Ovary (tissue), 9 donors: ENCODE measurements around the gene TBX1. TPM values are rescaled to one million over a fixed set of nuclear protein-coding genes. Genes with fewer than 3 reads are reported as not detected.

Experiments used
- DNase-seq, 5 donors: peaks; one replicate each; pipeline ENCODE4 v3.0.0-alpha.2; 2019 to 2020
- H3K27ac ChIP-seq, 2 donors: fragments of 200-600 bp; one replicate each; pipeline versions ENCODE4 v1.5.1 to v1.8.0; 2019 to 2022
- H3K27me3 ChIP-seq: fragments of 200-600 bp; one replicate; pipeline ENCODE4 v1.8.0; 2022
- H3K36me3 ChIP-seq: fragments of 200-600 bp; sonication (generic); one replicate; pipeline ENCODE4 v1.5.1; 2019
- H3K4me1 ChIP-seq: one replicate; pipeline ENCODE4 v1.8.1; 2013; ENCODE audit warnings: mild to moderate bottlenecking, moderate library complexity; ENCODE audit not compliant: insufficient read depth
- H3K4me3 ChIP-seq: fragments of 200-600 bp; sonication (generic); one replicate; pipeline ENCODE4 v1.5.1; 2017
- H3K9me3 ChIP-seq, 2 donors: fragments of 200-600 bp in 1 of 2; sonication (generic) in 1 of 2; one replicate each; pipeline versions ENCODE4 v1.5.1 to v1.8.1; 2013 to 2019; ENCODE audit warnings: mild to moderate bottlenecking in 1 of 2, moderate library complexity in 1 of 2
- EP300 ChIP-seq: sonication (generic); formaldehyde crosslinking; IDR thresholded peaks from one replicate; pipeline ENCODE4 v1.6.1; 2017; ENCODE audit warnings: antibody characterized with exemption
- POLR2A ChIP-seq: fragments of 450-650 bp; IDR thresholded peaks from one replicate; pipeline ENCODE4 v1.6.1; 2017; ENCODE audit warnings: antibody characterized with exemption, mild to moderate bottlenecking, moderate library complexity
- WGBS, 3 donors: extraction: QIAGEN DNeasy Blood & Tissue Kit in 1 of 3; methylation state at CpG; one replicate each; pipeline versions ENCODE4 v1.1.5 to v1.1.7; 2013 to 2017; 5-methylcytosine and 5-hydroxymethylcytosine counted together
- intact Hi-C, 4 donors: fragments of 100-400 bp; cut with DNase I; formaldehyde crosslinking; loops; one replicate each; pipeline versions ENCODE4 v1.11.0 to v1.15.1; 2022 to 2023
- polyA plus RNA-seq, 2 donors: library from polyadenylated mRNA; stranded (reverse); fragments of 200-250 nt in 1 of 2; fragments of 350-450 nt in 1 of 2; fragmentation: Illumina TruSeq in 1 of 2; extraction: RNeasy Lipid Tissue Mini Kit (QIAGEN cat#74804) in 1 of 2; gene quantifications; one replicate each; pipeline ENCODE4 v1.2.3, GENCODE V29; 2013 to 2014
- total RNA-seq, 7 donors: library from RNA; depleted of rRNA in 2 of 7; stranded (reverse); fragments of >200 nt in 2 of 7; fragmentation: NEBNext Ultra II Directional in 3 of 7; extraction: Animal tissue kit (Norgen Biotek cat#: 25700) in 3 of 7; gene quantifications; one replicate each; pipeline versions ENCODE4 v1.1.0 to v1.2.4, GENCODE V29; 2016 to 2023
- TF ChIP-seq, protein P1 (sequence below), 3 donors: fragments of 450-650 bp in 2 of 3; fragments of 200-600 bp in 1 of 3; IDR thresholded peaks; one replicate each; pipeline versions ENCODE4 v1.5.1 to v1.8.0; 2016 to 2022; ENCODE audit warnings: antibody characterized with exemption in 3 of 3, mild to moderate bottlenecking in 1 of 3
- donor health status: DM: no; HTN: no; CAD: no; lungs with moderate emphysema.
- donor health status: DM: no; HTN: no; CAD: no.
- donor health status: Bipolar disorder and iron deficiency.
- donor health status: DM: yes; HTN: yes; CAD: no.
- donor health status: DM: no; HTN: no; CAD: no.
- donor health status: DM: yes; HTN: yes; CAD: no.

TBX1 gene
- total and polyA plus RNA-seq, 9 donors, result 1.2 to 23.8 (median 2.9) TPM; not detected in 1

DNA sequence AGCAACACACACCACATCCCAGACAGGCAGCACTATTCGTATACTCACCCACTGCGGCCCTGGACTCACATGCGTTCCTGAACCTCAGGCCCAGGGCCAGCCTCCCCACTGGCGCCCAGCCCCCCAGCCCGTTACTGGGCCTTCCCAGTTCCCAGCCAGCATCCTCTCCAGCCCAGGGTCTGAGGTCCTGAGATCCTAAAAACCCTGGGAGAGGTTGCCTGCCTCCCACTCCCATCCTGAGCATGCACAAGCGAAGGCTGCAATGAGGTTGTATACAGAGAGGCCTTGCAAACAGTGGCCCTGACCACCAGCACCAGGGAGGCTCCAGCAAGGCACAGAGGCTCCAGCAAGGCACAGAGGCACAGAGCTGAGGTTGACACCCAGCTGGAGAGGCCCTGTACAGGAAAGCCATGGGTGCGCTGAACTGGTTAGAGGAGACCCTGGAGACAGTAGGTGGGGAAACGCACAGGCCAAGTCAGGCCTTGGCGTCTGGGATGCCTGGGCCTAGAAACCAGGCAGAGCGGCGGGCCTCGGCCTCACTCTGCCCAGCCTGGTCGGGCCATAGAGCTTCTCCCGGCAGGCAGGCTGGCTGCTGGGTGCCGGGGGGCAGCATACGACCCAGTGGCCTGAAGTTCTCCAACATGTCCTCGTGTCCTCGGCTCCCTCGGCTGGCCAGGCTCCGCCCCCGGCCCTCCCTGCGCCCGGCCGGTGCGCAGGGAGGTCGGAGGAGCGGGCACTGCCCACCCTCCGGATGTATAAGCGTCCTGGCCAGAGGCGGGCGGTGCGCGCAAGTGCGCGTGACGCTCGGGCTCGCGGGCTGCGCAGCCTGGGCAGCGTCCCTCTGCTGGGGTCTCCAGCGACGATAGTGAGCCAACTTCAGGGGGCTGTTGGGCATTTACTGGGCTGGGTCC, 2.3 kb upstream of the TBX1 start:
- H3K4me3 ChIP-seq, result no peak overlapping the region
- H3K4me1 ChIP-seq, result no peaks in the 10 kb centered on the region
- 26 to 35% (median 28%) methylated on average over 32 to 43 of the region's 43 CpGs for WGBS, 3 donors

DNA sequence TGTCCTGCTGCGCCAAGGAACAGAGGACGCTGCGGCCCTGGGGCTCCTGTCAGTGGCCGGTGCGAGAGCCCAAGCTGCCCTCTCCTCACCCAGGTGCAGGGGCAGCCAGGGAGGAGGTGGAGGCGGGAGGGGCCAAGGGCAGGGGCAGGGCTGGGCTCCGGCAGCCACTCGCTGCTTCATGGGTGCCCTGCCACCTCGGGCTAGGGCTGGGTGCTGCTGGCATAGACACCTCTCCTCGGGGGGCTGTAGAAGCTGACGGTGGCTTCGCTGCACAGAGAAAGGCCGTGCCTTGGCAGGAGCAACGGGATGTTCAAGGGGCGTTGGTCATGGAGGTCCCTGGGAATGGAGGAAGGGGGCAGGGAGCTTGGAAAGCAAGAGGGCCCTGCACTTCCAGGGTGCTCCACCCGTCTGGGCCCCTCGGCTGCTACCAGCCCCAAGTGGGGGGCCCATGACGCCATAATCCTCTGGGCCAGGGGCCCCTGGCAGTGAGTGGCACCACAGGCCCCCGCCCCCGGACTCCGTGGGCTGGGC, 1.6 kb upstream of the TBX1 start:
- Histone ChIP-seq H3K4me3 (no peak overlapping the region), H3K9me3 (no peaks in the 10 kb centered on the region), H3K27ac (no peak overlapping the region), H3K27me3 (peaks cover 8% of the 10 kb centered on the region), H3K4me1 (no peaks in the 10 kb centered on the region), H3K36me3 (no peaks in the 10 kb centered on the region)
- DNase-seq, result no peak
- WGBS, 3 donors, result 4 to 5% (median 4%) methylated on average over 16 to 21 of the region's 21 CpGs
- intact Hi-C loops, result no loop called here
- TF ChIP-seq POLR2A (no peak), EP300 (no peak)

More for the DNA sequence above, 2.3 kb upstream of the TBX1 start:
- Histone ChIP-seq H3K36me3 (no peaks in the 10 kb centered on the region), H3K27ac (no peak overlapping the region), H3K27me3 (peaks cover 8% of the 10 kb centered on the region), H3K9me3 (no peaks in the 10 kb centered on the region)
- intact Hi-C loops, result no loop called here
- DNase-seq, result no peak
- TF ChIP-seq POLR2A (no peak), EP300 (no peak)
- TF ChIP-seq, protein P1, sequence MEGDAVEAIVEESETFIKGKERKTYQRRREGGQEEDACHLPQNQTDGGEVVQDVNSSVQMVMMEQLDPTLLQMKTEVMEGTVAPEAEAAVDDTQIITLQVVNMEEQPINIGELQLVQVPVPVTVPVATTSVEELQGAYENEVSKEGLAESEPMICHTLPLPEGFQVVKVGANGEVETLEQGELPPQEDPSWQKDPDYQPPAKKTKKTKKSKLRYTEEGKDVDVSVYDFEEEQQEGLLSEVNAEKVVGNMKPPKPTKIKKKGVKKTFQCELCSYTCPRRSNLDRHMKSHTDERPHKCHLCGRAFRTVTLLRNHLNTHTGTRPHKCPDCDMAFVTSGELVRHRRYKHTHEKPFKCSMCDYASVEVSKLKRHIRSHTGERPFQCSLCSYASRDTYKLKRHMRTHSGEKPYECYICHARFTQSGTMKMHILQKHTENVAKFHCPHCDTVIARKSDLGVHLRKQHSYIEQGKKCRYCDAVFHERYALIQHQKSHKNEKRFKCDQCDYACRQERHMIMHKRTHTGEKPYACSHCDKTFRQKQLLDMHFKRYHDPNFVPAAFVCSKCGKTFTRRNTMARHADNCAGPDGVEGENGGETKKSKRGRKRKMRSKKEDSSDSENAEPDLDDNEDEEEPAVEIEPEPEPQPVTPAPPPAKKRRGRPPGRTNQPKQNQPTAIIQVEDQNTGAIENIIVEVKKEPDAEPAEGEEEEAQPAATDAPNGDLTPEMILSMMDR (IDR thresholded peaks at IDR 0.05), result no peak

DNA sequence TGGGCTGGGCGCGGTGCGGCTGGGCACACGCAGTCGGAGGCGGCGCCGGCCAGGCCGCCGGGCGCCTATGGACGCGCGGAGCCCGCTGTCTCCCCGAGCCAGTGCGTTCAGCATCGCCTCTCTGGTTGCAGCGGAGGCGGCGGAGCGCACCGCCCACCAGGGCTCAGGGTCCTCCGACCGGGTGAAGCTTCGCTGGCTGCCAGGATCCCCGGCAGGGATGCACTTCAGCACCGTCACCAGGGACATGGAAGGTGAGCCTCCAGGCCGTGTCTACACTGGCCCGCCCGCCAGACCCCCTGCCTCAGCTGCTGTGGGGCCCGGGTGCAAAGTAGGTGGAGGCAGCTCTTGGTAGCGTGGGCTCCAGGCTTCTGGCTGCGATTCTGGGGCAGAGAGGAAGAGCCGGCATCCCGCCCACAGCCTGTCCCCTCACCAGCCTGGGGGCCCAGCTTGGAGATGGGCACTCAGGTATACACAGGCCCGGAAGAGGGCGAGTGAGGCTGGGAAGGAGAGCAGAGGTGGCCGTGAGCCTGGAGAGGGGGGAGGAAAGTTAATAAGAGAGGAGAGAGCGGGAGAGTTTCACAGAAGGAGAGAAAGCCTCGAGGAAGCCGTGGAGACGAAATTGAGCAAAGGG, 1.0 kb upstream of the TBX1 start:
- Histone ChIP-seq H3K4me1 (no peaks in the 10 kb centered on the region), H3K4me3 (no peak overlapping the region), H3K9me3 (no peaks in the 10 kb centered on the region), H3K27ac (no peak overlapping the region), H3K27me3 (peaks cover 8% of the 10 kb centered on the region), H3K36me3 (no peaks in the 10 kb centered on the region)
- no peak for DNase-seq
- intact Hi-C loops, result no loop called here
- WGBS, 3 donors, result 3 to 5% (median 4%) methylated on average over 39 to 43 of the region's 43 CpGs
- TF ChIP-seq, protein P1 (IDR thresholded peaks at IDR 0.05), result no peak
- TF ChIP-seq EP300 (no peak), POLR2A (no peak)

DNA sequence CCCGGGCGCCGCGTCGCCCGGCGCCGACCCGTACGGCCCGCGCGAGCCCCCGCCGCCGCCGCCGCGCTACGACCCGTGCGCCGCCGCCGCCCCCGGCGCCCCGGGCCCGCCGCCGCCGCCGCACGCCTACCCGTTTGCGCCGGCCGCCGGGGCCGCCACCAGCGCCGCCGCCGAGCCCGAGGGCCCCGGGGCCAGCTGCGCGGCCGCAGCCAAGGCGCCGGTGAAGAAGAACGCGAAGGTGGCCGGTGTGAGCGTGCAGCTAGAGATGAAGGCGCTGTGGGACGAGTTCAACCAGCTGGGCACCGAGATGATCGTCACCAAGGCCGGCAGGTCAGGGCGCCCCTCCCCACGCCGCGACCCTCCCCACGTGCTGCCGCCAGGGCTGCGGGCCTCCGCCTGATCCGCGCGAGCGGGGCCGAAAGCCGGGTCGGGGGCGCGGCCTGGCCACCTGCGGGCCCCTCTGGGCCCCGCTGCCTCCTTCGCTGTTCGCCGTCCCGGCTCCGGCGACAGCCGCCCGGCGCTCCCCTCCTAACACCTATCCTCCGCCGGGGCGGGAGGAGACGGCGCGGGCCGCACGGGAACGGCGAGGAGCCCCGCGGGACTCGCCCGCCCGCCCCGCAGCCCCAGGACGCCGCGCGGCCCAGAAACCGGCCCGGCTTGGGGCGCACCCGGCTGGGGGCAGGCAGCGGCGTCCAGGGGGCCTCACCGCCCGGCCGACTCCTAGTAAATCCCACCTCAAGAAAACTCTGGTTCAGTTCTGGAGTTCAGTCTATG, 560 bp downstream of the TBX1 start:
- H3K4me3 ChIP-seq, result no peak overlapping the region
- no peak for TF ChIP-seq EP300
- no peak for TF ChIP-seq POLR2A
- TF ChIP-seq, protein P1 (IDR thresholded peaks at IDR 0.05), result no peak
- no peaks in the 10 kb centered on the region for H3K36me3 ChIP-seq
- DNase-seq, result no peak
- H3K4me1 ChIP-seq, result no peaks in the 10 kb centered on the region
- WGBS, 3 donors, result 12 to 36% (median 17%) methylated on average over 10 to 116 of the region's 117 CpGs
- peaks cover 4% of the 10 kb centered on the region for H3K27me3 ChIP-seq
- intact Hi-C loops, result no loop called here
- H3K9me3 ChIP-seq, result no peaks in the 10 kb centered on the region
- no peak overlapping the region for H3K27ac ChIP-seq
